GM12878 (cell line): ENCODE data around the gene SEBOX. TPM values are rescaled to one million over a fixed set of nuclear protein-coding genes. Genes with fewer than 3 reads are reported as not detected.

Experiments
- ATAC-seq: fragments of 200-7000 bp; cut with Tn5 transposase; 3 replicates; pipeline ENCODE4 v1.9.1; 2020; ENCODE audit warnings: mild to moderate bottlenecking, moderate library complexity
- BruUV-seq: library from RNA; stranded (reverse); fragments of 400-500 nt; replicated peaks from 2 replicates; lab custom pipeline; 2021; lab: Mats Ljungman, UMichigan
- CTCF ChIA-PET: fragments of 300-600 bp; sonication (Branson Sonifier 250); formaldehyde crosslinking; extraction: SDS; loops from one replicate; lab custom pipeline; 2021; ENCODE audit warnings: inconsistent platforms; lab: Yijun Ruan, JAX
- POLR2A ChIA-PET: fragments of 350-600 bp; formaldehyde crosslinking; extraction: SDS; loops from one replicate; lab custom pipeline; 2021; ENCODE audit warnings: inconsistent platforms; lab: Charles Lee
- RAD21 ChIA-PET: fragments of 300-600 bp; sonication (Branson Sonifier 250); formaldehyde crosslinking; loops from one replicate; lab custom pipeline; 2023; ENCODE audit warnings: antibody characterized with exemption; ENCODE audit not compliant: unreplicated experiment; lab: Charles Lee
- SMC1A ChIA-PET: fragments of 300-600 bp; sonication (Branson Sonifier 250); formaldehyde crosslinking; loops from one replicate; lab custom pipeline; 2023; ENCODE audit not compliant: unreplicated experiment, uncharacterized antibody; lab: Charles Lee
- DNase-seq: peaks from one replicate; pipeline ENCODE4 v3.0.0-alpha.2; 2011; ENCODE audit warnings: low read depth, low spot score
- FAIRE-seq: peaks from 3 replicates; lab custom pipeline; 2011; peaks lifted over from hg19 to GRCh38; lab: Jason Lieb, UNC
- H2AFZ ChIP-seq: 2 replicates; pipeline ENCODE4 v1.6.0; 2011; ENCODE audit warnings: low read depth, low read length, control low read depth; ENCODE audit not compliant: control insufficient read depth
- H3K27ac ChIP-seq: 2 replicates; pipeline ENCODE4 v1.5.1; 2011; ENCODE audit warnings: control low read depth; ENCODE audit not compliant: control insufficient read depth, insufficient read depth
- H3K27me3 ChIP-seq, 2 experiments: replicated peaks in 1 of 2; 2 replicates each; pipeline versions ENCODE4 v1.6.0 to v1.6.1; 2011; ENCODE audit warnings: low read length in 1 of 2; ENCODE audit not compliant: control insufficient read depth in 2 of 2, insufficient read depth in 2 of 2
- H3K36me3 ChIP-seq, 2 experiments: 2 replicates each; pipeline ENCODE4 v1.5.1; 2011; ENCODE audit warnings: low read length in 1 of 2; ENCODE audit not compliant: control insufficient read depth in 2 of 2, insufficient read depth in 2 of 2
- H3K4me1 ChIP-seq: 2 replicates; pipeline ENCODE4 v1.6.1; 2011; ENCODE audit warnings: mild to moderate bottlenecking, low read length, moderate library complexity, mixed read lengths; ENCODE audit not compliant: control insufficient read depth, insufficient read depth
- H3K4me2 ChIP-seq: 2 replicates; pipeline ENCODE4 v1.6.0; 2011; ENCODE audit warnings: control low read depth; ENCODE audit not compliant: control insufficient read depth, insufficient read depth
- H3K4me3 ChIP-seq: fragments of 200-600 bp; sonication (generic); 2 replicates; pipeline ENCODE4 v1.5.1; 2016
- H3K79me2 ChIP-seq: 2 replicates; pipeline ENCODE4 v1.6.0; 2011; ENCODE audit warnings: low read length; ENCODE audit not compliant: control insufficient read depth, insufficient read depth
- H3K9ac ChIP-seq: 2 replicates; pipeline ENCODE4 v1.8.0; 2011; ENCODE audit warnings: low read length, control low read depth, mixed read lengths; ENCODE audit not compliant: control insufficient read depth, insufficient read depth
- H3K9me3 ChIP-seq: replicated peaks from 3 replicates; pipeline ENCODE4 v1.5.1; 2011; ENCODE audit warnings: mild to moderate bottlenecking, low read length; ENCODE audit not compliant: control insufficient read depth, insufficient read depth
- H4K20me1 ChIP-seq: 2 replicates; pipeline ENCODE4 v1.6.0; 2011; ENCODE audit not compliant: control insufficient read depth, insufficient read depth
- BCL3 ChIP-seq: IDR thresholded peaks from 2 replicates; pipeline ENCODE4 v1.6.1; 2011; ENCODE audit warnings: borderline replicate concordance, low read depth, mild to moderate bottlenecking, moderate library complexity, low read length; ENCODE audit not compliant: insufficient read depth, poor library complexity, severe bottlenecking
- BCLAF1 ChIP-seq: fragments of 450-650 bp; IDR thresholded peaks from 2 replicates; pipeline ENCODE4 v1.6.1; 2017; ENCODE audit warnings: antibody characterized with exemption, mild to moderate bottlenecking, moderate library complexity
- E4F1 ChIP-seq: fragments of 450-650 bp; IDR thresholded peaks from 2 replicates; pipeline ENCODE4 v1.6.1; 2018; ENCODE audit warnings: borderline replicate concordance, mild to moderate bottlenecking; ENCODE audit not compliant: partially characterized antibody
- FOXM1 ChIP-seq: IDR thresholded peaks from 2 replicates; pipeline ENCODE4 v1.6.1; 2012; ENCODE audit warnings: low read depth, mild to moderate bottlenecking, inconsistent platforms, low read length, moderate library complexity
- MYB ChIP-seq: fragments of 150-350 bp; IDR thresholded peaks from 2 replicates; pipeline ENCODE4 v1.6.1; 2014; ENCODE audit warnings: mild to moderate bottlenecking, low read depth, low read length, borderline replicate concordance
- NR2C1 ChIP-seq: fragments of 450-650 bp; IDR thresholded peaks from 2 replicates; pipeline ENCODE4 v1.6.1; 2017; ENCODE audit warnings: antibody characterized with exemption, mild to moderate bottlenecking, moderate library complexity
- RELA ChIP-seq: fragments of 450-650 bp; IDR thresholded peaks from 2 replicates; pipeline ENCODE4 v1.8.0; 2014; ENCODE audit warnings: borderline replicate concordance; ENCODE audit not compliant: partially characterized antibody
- REST ChIP-seq: IDR thresholded peaks from 2 replicates; pipeline ENCODE4 v1.6.1; 2012; ENCODE audit warnings: mild to moderate bottlenecking, low read depth, low read length
- SIN3A ChIP-seq: IDR thresholded peaks from 2 replicates; pipeline ENCODE4 v1.6.1; 2012; ENCODE audit warnings: low read depth, low read length, improper control_type of control experiment
- SP1 ChIP-seq: IDR thresholded peaks from one replicate; pipeline ENCODE4 v1.6.1; 2011; ENCODE audit warnings: low read depth, low read length
- ZNF622 ChIP-seq: fragments of 450-650 bp; IDR thresholded peaks from 2 replicates; pipeline ENCODE4 v1.6.1; 2017; ENCODE audit warnings: mild to moderate bottlenecking, inconsistent platforms
- WGBS: methylation state at CpG from one replicate; pipeline ENCODE4 v1.1.6; 2016; ENCODE audit warnings: low lambda C conversion rate; ENCODE audit not compliant: insufficient replicate concordance, insufficient coverage; ENCODE audit errors: missing lambda C conversion rate; 5-methylcytosine and 5-hydroxymethylcytosine counted together
- in situ Hi-C: fragments of 300-500 bp; cut with MboI; formaldehyde crosslinking; loops from 9 replicates; pipeline ENCODE4 v1.14.3; 2018; ENCODE audit warnings: mixed read lengths
- intact Hi-C: fragments of 100-400 bp; cut with micrococcal nuclease; formaldehyde crosslinking; loops from one replicate; pipeline ENCODE4 v1.14.2; 2022; ENCODE audit not compliant: unreplicated experiment
- polyA plus RNA-seq, 11 experiments: library from polyadenylated mRNA; depleted of rRNA in 4 of 11; unstranded in 6 of 11; stranded (reverse) in 5 of 11; fragments of >200 nt; fragmentation: Nextera tagmentation in 4 of 11; fragmentation: Illumina TruSeq in 1 of 11; extraction: Ambion mirVana in 4 of 11; extraction: Trizol in 1 of 11; gene quantifications; 1 replicate in 1 of 11; 2 replicates in 10 of 11; pipeline versions ENCODE4 v1.2.1 to v1.2.3, GENCODE V29; 2011 to 2016; ENCODE audit warnings: inconsistent platforms in 2 of 11, missing spikeins in 2 of 11, low read depth in 1 of 11
- total RNA-seq, 4 experiments: library from RNA; depleted of rRNA in 3 of 4; stranded (reverse); fragments of >200 nt in 3 of 4; fragmentation: Illumina TruSeq in 1 of 4; extraction: Trizol in 1 of 4; gene quantifications; 2 replicates each; pipeline versions ENCODE4 v1.2.1 to v1.2.3, GENCODE V29; 2013 to 2021

The SEBOX gene
- total and polyA plus RNA-seq, 10 of the 15 experiments (the other 5 are each of a cell fraction or from before 2014, with no cell fraction given) = not detected

- TF ChIP-seq REST (no peak), ZNF622 (no peak), MYB (no peak), BCL3 (no peak), NR2C1 (no peak)
These were observed 21.0 kb downstream of the SEBOX start (continued) for GRCh38 chr17:28344011-28344410.

GRCh38 chr17:28343491-28343932, 21.5 kb downstream of the SEBOX start:
- Histone ChIP-seq H3K27me3 (no peaks in the 10 kb centered on the region), H3K4me2 (no peak overlapping the region), H2AFZ (no peak overlapping the region), H3K79me2 (no peaks in the 10 kb centered on the region), H3K9ac (no peak overlapping the region), H3K9me3 (no peaks in the 10 kb centered on the region), H3K4me3 (no peak overlapping the region), H3K4me1 (no peaks in the 10 kb centered on the region), H3K36me3 (peaks cover 16 to 27% of the 10 kb centered on the region in 2 experiments), H3K27ac (no peak overlapping the region), H4K20me1 (no peaks in the 10 kb centered on the region)
- RAD21 ChIA-PET = no interaction called here
- WGBS = 93% methylated on average over 10 of the region's 10 CpGs
- ATAC-seq (no peak; the same call in 2 of the 3 replicates), DNase-seq (no peak), FAIRE-seq (no peak)
- SMC1A ChIA-PET = interaction anchor here (0.5 kb wide), 1 partner anchor 280 kb away, joined by 4 read pairs; no protein-coding TSS in a partner anchor
- TF ChIP-seq SP1 = no peak
- no peak for TF ChIP-seq FOXM1
- TF ChIP-seq BCLAF1 = no peak
- TF ChIP-seq E4F1 = no peak
- no peak for TF ChIP-seq RELA
- no peak for TF ChIP-seq SIN3A
- BruUV-seq = no TSS peak
- intact Hi-C loops (no loop called here), in situ Hi-C loops (loop anchor here (5.0 kb wide), 1 partner anchor 51 kb away; no protein-coding TSS in a partner anchor)
- CTCF ChIA-PET = no interaction called here
- POLR2A ChIA-PET = interaction anchor here (0.6 kb wide), 1 partner anchor 10 kb away, joined by 3 read pairs; no protein-coding TSS in a partner anchor
